ENCODE results near the gene RUBCN.

DNA sequence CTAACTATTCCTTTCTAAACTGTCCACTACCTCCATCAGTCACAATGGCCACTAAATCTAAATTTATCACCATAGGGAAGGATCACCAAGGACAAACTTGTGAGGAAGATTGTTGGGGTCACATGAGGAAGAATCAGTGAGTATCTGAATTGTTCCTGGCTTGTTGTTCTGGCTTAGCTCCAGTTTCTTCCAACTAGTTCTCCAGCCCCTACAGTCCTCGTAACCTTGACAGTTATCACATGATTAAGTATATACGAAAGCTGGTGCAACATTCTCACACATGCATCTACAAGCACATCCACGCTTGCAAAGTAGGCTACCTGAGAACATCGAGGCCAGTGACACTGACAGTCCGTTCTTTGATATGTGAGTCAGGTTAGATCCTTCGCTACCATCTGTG is 46.0 kb downstream of the RUBCN start:
- TF ChIP-seq, protein P1, sequence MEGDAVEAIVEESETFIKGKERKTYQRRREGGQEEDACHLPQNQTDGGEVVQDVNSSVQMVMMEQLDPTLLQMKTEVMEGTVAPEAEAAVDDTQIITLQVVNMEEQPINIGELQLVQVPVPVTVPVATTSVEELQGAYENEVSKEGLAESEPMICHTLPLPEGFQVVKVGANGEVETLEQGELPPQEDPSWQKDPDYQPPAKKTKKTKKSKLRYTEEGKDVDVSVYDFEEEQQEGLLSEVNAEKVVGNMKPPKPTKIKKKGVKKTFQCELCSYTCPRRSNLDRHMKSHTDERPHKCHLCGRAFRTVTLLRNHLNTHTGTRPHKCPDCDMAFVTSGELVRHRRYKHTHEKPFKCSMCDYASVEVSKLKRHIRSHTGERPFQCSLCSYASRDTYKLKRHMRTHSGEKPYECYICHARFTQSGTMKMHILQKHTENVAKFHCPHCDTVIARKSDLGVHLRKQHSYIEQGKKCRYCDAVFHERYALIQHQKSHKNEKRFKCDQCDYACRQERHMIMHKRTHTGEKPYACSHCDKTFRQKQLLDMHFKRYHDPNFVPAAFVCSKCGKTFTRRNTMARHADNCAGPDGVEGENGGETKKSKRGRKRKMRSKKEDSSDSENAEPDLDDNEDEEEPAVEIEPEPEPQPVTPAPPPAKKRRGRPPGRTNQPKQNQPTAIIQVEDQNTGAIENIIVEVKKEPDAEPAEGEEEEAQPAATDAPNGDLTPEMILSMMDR (IDR thresholded peaks at IDR 0.05) = no peak
- TF ChIP-seq POLR2A (IDR thresholded peaks at IDR 0.05) = no peak
